GM19025 (cell line): ENCODE measurements around the gene SEC14L1.

Source experiments
- ATAC-seq: cut with Tn5 transposase; IDR thresholded peaks from one replicate; pipeline ENCODE4 v1.9.1; 2021; ENCODE audit warnings: mild to moderate bottlenecking, low read depth, moderate library complexity; ENCODE audit not compliant: unreplicated experiment

Gene SEC14L1

GRCh38 chr17:77160091-77160874 is 19.5 kb downstream of the SEC14L1 start:
- no peak for ATAC-seq

- ATAC-seq, result no peak
Measured at GRCh38 chr17:77160875-77161530, 20.2 kb downstream of the SEC14L1 start.

- no peak for ATAC-seq
Measured at GRCh38 chr17:77161953-77162352, 21.2 kb downstream of the SEC14L1 start.

- ATAC-seq, result no peak
Measured at GRCh38 chr17:77163001-77163400, 22.2 kb downstream of the SEC14L1 start.

GRCh38 chr17:77163511-77164280 is 22.9 kb downstream of the SEC14L1 start:
- ATAC-seq, result no peak

- no peak for ATAC-seq
Measured at GRCh38 chr17:77164483-77165091, 23.8 kb downstream of the SEC14L1 start.

GRCh38 chr17:77165577-77165976 is 24.8 kb downstream of the SEC14L1 start:
- no peak for ATAC-seq

GRCh38 chr17:77167472-77168306 is 26.9 kb downstream of the SEC14L1 start:
- no peak for ATAC-seq

- ATAC-seq, result no peak
Measured at GRCh38 chr17:77173104-77173503, 32.3 kb downstream of the SEC14L1 start.

- ATAC-seq, result no peak
Measured at GRCh38 chr17:77174928-77175661, 34.3 kb downstream of the SEC14L1 start.

GRCh38 chr17:77177002-77177741 is 36.4 kb downstream of the SEC14L1 start:
- ATAC-seq, result no peak

GRCh38 chr17:77178050-77178449 is 37.3 kb downstream of the SEC14L1 start:
- no peak for ATAC-seq

- no peak for ATAC-seq
Measured at GRCh38 chr17:77178563-77178962, 37.8 kb downstream of the SEC14L1 start.

- ATAC-seq, result no peak
Measured at GRCh38 chr17:77180503-77181357, 40.0 kb downstream of the SEC14L1 start.

- no peak for ATAC-seq
Measured at GRCh38 chr17:77182205-77183172, 41.7 kb downstream of the SEC14L1 start.

- no peak for ATAC-seq
Measured at GRCh38 chr17:77184474-77184873, 43.7 kb downstream of the SEC14L1 start.

- ATAC-seq, result no peak
Measured at GRCh38 chr17:77185137-77185536, 44.4 kb downstream of the SEC14L1 start.
